WTC11 (cell line): ENCODE results near the gene MAPK9. TPM values are rescaled to one million over a fixed set of nuclear protein-coding genes. Genes with fewer than 3 reads are reported as not detected.
A peak's percentile ranks its signal among the peaks of the same experiment; 100 is the strongest.

ENCODE experiments used
- ATAC-seq: fragments of 200-7000 bp; cut with Tn5 transposase; 2 replicates; pipeline ENCODE4 v1.10.0; 2021; ENCODE audit warnings: mild to moderate bottlenecking, moderate library complexity
- CTCF ChIA-PET: fragments of 300-600 bp; sonication (Branson Sonifier 250); formaldehyde crosslinking; loops from one replicate; lab custom pipeline; 2021; ENCODE audit warnings: antibody characterized with exemption; lab: Charles Lee
- POLR2A ChIA-PET: fragments of 350-600 bp; sonication (Branson Sonifier 250); formaldehyde crosslinking; loops from one replicate; lab custom pipeline; 2021; ENCODE audit warnings: antibody characterized with exemption; lab: Charles Lee
- DNase-seq: peaks from one replicate; pipeline ENCODE4 v3.0.0; 2021; ENCODE audit warnings: low spot score
- H3K27ac Mint-ChIP-seq: 2 replicates; pipeline ENCODE4 v1.8.0; 2021; ENCODE audit warnings: mixed read lengths
- H3K27me3 Mint-ChIP-seq: 2 replicates; pipeline ENCODE4 v1.8.0; 2021; ENCODE audit warnings: low read depth, mild to moderate bottlenecking, moderate library complexity, mixed read lengths
- H3K36me3 Mint-ChIP-seq: 2 replicates; pipeline ENCODE4 v1.8.0; 2021; ENCODE audit warnings: mixed read lengths
- H3K4me1 Mint-ChIP-seq: 2 replicates; pipeline ENCODE4 v1.8.0; 2022; ENCODE audit warnings: mixed read lengths
- H3K4me3 Mint-ChIP-seq: 2 replicates; pipeline ENCODE4 v1.8.0; 2021; ENCODE audit warnings: mild to moderate bottlenecking, moderate library complexity, mixed read lengths
- H3K9me3 Mint-ChIP-seq: 2 replicates; pipeline ENCODE4 v1.8.0; 2021; ENCODE audit warnings: mixed read lengths
- ATF1 ChIP-seq: sonication (generic); formaldehyde crosslinking; IDR thresholded peaks from 2 replicates; pipeline ENCODE4 v1.8.1; 2023; ENCODE audit warnings: mild to moderate bottlenecking, moderate library complexity, missing genetic modification reagents
- ATF3 ChIP-seq: sonication (generic); formaldehyde crosslinking; conservative IDR thresholded peaks from 2 replicates; pipeline ENCODE4 v1.8.1; 2022; ENCODE audit warnings: mild to moderate bottlenecking, missing genetic modification reagents
- CDX4 ChIP-seq: fragments of 250-450 bp; sonication (Bioruptor Pico); IDR thresholded peaks from 2 replicates; pipeline ENCODE4 v1.9.0; 2021; ENCODE audit warnings: moderate library complexity, mild to moderate bottlenecking, inconsistent platforms, borderline replicate concordance
- EMX1 ChIP-seq: fragments of 250-450 bp; sonication (Bioruptor Pico); IDR thresholded peaks from 2 replicates; pipeline ENCODE4 v1.8.0; 2021; ENCODE audit warnings: mild to moderate bottlenecking
- GRHL2 ChIP-seq: fragments of 250-450 bp; sonication (Bioruptor Pico); IDR thresholded peaks from 2 replicates; pipeline ENCODE4 v1.8.0; 2022; ENCODE audit warnings: mild to moderate bottlenecking, moderate library complexity; ENCODE audit not compliant: insufficient replicate concordance, severe bottlenecking
- GTF2I ChIP-seq: fragments of 250-450 bp; sonication (Bioruptor Pico); conservative IDR thresholded peaks from 2 replicates; pipeline ENCODE4 v1.4.0; 2021; ENCODE audit warnings: mild to moderate bottlenecking
- JUN ChIP-seq: sonication (generic); formaldehyde crosslinking; IDR thresholded peaks from 2 replicates; pipeline ENCODE4 v1.8.0; 2023; ENCODE audit warnings: mild to moderate bottlenecking, missing genetic modification reagents
- NR2C2 ChIP-seq: sonication (generic); formaldehyde crosslinking; IDR thresholded peaks from 2 replicates; pipeline ENCODE4 v1.8.0; 2022; ENCODE audit warnings: mild to moderate bottlenecking, missing genetic modification reagents
- NR3C1 ChIP-seq: sonication (generic); formaldehyde crosslinking; conservative IDR thresholded peaks from 2 replicates; pipeline ENCODE4 v1.8.1; 2023; ENCODE audit warnings: low read depth, mild to moderate bottlenecking, missing genetic modification reagents
- SP1 ChIP-seq: sonication (generic); formaldehyde crosslinking; conservative IDR thresholded peaks from 2 replicates; pipeline ENCODE4 v1.8.1; 2022; ENCODE audit warnings: missing genetic modification reagents
- TP53 ChIP-seq: sonication (generic); formaldehyde crosslinking; IDR thresholded peaks from 2 replicates; pipeline ENCODE4 v1.8.1; 2023; ENCODE audit warnings: mild to moderate bottlenecking, missing genetic modification reagents
- ZBTB21 ChIP-seq: sonication (generic); formaldehyde crosslinking; IDR thresholded peaks from 2 replicates; pipeline ENCODE4 v1.8.1; 2023; ENCODE audit warnings: mild to moderate bottlenecking, missing genetic modification reagents, borderline replicate concordance
- ZNF263 ChIP-seq: sonication (generic); formaldehyde crosslinking; IDR thresholded peaks from 2 replicates; pipeline ENCODE4 v1.8.1; 2022; ENCODE audit warnings: low read depth, mild to moderate bottlenecking, moderate library complexity, missing genetic modification reagents
- ZNF425 ChIP-seq: fragments of 250-450 bp; sonication (Bioruptor Pico); conservative IDR thresholded peaks from 2 replicates; pipeline ENCODE4 v1.9.0; 2021; ENCODE audit warnings: mild to moderate bottlenecking
- ZNF671 ChIP-seq: fragments of 250-450 bp; sonication (Bioruptor Pico); IDR thresholded peaks from 2 replicates; pipeline ENCODE4 v1.8.0; 2021; ENCODE audit warnings: mild to moderate bottlenecking
- total RNA-seq: library from RNA; stranded (reverse); gene quantifications from 3 replicates; pipeline ENCODE4 v1.2.3, GENCODE V29; 2021
- TF ChIP-seq, protein P1 (sequence below): sonication (generic); formaldehyde crosslinking; IDR thresholded peaks from 2 replicates; pipeline ENCODE4 v1.8.1; 2022; ENCODE audit warnings: low read depth, missing genetic modification reagents, borderline replicate concordance
- TF ChIP-seq, protein P2 (sequence below): sonication (generic); formaldehyde crosslinking; IDR thresholded peaks from 2 replicates; pipeline ENCODE4 v1.8.1; 2022; ENCODE audit warnings: mild to moderate bottlenecking, moderate library complexity, missing genetic modification reagents
- TF ChIP-seq, protein P3 (sequence below): fragments of 200-600 bp; IDR thresholded peaks from 2 replicates; pipeline ENCODE4 v1.8.0; 2022; ENCODE audit warnings: antibody characterized with exemption
- TF ChIP-seq, protein P4 (sequence below): sonication (generic); formaldehyde crosslinking; IDR thresholded peaks from 2 replicates; pipeline ENCODE4 v1.8.0; 2022; ENCODE audit warnings: mild to moderate bottlenecking, missing genetic modification reagents

The MAPK9 gene
- total RNA-seq, 1 experiment from 2014 or later, result 42.9 TPM

- TF ChIP-seq EMX1 (no peak), ATF3 (no peak), GTF2I (CRISPR knock-in tag) (no peak)
- TF ChIP-seq, protein P1, sequence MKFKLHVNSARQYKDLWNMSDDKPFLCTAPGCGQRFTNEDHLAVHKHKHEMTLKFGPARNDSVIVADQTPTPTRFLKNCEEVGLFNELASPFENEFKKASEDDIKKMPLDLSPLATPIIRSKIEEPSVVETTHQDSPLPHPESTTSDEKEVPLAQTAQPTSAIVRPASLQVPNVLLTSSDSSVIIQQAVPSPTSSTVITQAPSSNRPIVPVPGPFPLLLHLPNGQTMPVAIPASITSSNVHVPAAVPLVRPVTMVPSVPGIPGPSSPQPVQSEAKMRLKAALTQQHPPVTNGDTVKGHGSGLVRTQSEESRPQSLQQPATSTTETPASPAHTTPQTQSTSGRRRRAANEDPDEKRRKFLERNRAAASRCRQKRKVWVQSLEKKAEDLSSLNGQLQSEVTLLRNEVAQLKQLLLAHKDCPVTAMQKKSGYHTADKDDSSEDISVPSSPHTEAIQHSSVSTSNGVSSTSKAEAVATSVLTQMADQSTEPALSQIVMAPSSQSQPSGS, result no peak
- TF ChIP-seq, protein P2, sequence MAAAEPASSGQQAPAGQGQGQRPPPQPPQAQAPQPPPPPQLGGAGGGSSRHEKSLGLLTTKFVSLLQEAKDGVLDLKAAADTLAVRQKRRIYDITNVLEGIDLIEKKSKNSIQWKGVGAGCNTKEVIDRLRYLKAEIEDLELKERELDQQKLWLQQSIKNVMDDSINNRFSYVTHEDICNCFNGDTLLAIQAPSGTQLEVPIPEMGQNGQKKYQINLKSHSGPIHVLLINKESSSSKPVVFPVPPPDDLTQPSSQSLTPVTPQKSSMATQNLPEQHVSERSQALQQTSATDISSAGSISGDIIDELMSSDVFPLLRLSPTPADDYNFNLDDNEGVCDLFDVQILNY (CRISPR knock-in tag), result no peak
Observed at GRCh38 chr5:180330270-180330648, 38.4 kb upstream of the MAPK9 start (continued).

DNA sequence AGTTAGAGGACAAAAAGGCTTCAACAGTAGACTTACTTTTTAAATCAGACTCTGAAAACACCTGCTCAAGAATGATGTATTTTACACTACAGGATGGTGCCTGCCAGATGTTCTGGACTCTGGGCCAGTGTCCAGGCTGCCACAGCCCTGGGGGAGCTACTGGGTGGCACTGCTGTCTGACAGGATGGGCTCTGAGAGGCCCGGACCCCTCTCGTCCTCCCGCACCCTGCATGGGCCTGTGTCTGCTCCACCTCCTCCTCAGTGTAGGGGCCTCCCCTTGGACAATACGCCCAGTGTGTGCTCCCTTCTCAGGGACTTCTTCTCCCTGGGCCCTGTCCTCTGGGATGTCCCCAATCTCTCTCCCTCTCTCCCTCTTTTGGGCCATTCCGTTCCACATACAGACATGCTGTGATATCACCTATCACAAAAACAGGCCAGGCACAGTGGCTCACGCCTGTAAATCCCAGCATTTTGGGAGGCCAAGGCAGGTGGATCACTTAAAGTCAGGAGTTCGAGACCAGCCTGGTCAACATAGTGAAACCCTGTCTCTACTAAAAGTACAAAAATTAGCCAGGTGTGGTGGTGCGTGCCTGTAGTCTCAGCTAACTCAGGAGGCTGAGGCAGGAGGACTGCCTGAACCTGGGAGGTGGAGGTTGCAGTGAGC lies 37.9 kb upstream of the MAPK9 start:
- Mint-ChIP-seq H3K9me3 (peaks cover 6% of the 10 kb centered on the region; the same call in 1 of the 2 replicates), H3K36me3 (peaks cover 86% of the 10 kb centered on the region), H3K27me3 (no peaks in the 10 kb centered on the region), H3K4me1 (peaks cover 51% of the 10 kb centered on the region), H3K4me3 (no peak overlapping the region), H3K27ac (peak overlapping the region; percentile 98)
- ChIA-PET CTCF (interaction anchor here (0.8 to 3.5 kb wide), 18 partner anchors 13 to 456 kb away, joined by 3 to 76 read pairs (median 8); partner anchors contain the start of gene MAPK9), POLR2A (no interaction called here)
- no peak for ATAC-seq
- no peak for TF ChIP-seq ATF1
- TF ChIP-seq, protein P2 (CRISPR knock-in tag), result no peak
- no peak for TF ChIP-seq NR3C1 (CRISPR knock-in tag)
- DNase-seq, result no peak

DNA sequence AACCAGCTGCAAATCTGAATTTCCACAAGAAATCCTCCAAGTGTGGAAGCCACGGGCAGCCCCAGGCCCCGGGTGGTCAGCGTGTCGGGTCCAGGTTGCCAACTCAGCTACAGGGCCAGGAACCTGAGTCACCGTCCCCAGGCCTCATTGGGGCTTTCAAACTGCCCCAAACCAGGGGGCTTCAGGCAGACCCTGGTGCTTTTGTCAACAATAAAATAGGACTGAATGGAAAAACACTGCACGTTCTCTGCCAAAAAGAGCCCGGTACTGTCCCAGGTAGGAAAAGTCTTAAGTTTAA lies 37.2 kb upstream of the MAPK9 start:
- POLR2A ChIA-PET, result interaction anchor here (0.5 to 0.7 kb wide), 2 partner anchors 11 to 35 kb away, joined by 4 read pairs; no protein-coding TSS in a partner anchor
- no peak for TF ChIP-seq TP53
- no peak for TF ChIP-seq GRHL2 (CRISPR knock-in tag)
- no peak for TF ChIP-seq ZNF671

GRCh38 chr5:180328296-180329137 lies 36.6 kb upstream of the MAPK9 start:
- Mint-ChIP-seq H3K9me3 (peaks cover 3% of the 10 kb centered on the region; the same call in 1 of the 2 replicates), H3K4me1 (peaks cover 61% of the 10 kb centered on the region), H3K27ac (peak overlapping the region; percentile 32), H3K36me3 (peaks cover 86% of the 10 kb centered on the region), H3K4me3 (no peak overlapping the region), H3K27me3 (no peaks in the 10 kb centered on the region)
- ATAC-seq (peak; percentile 53), DNase-seq (peak; percentile 91)
- POLR2A ChIA-PET, result interaction anchor here (0.5 to 0.7 kb wide), 3 partner anchors 12 to 35 kb away, joined by 3 to 4 read pairs (median 4); partner anchors contain the start of gene GFPT2
- CTCF ChIA-PET, result interaction anchor here (0.5 to 2.3 kb wide), 44 partner anchors 9 to 458 kb away, joined by 3 to 76 read pairs (median 5); partner anchors contain the start of genes CNOT6, GFPT2, MAPK9 and RASGEF1C
- TF ChIP-seq CDX4 (CRISPR knock-in tag), result no peak
- TF ChIP-seq ZNF263 (CRISPR knock-in tag), result no peak
- no peak for TF ChIP-seq ZBTB21
- TF ChIP-seq SP1 (CRISPR knock-in tag), result no peak
- TF ChIP-seq, protein P3, sequence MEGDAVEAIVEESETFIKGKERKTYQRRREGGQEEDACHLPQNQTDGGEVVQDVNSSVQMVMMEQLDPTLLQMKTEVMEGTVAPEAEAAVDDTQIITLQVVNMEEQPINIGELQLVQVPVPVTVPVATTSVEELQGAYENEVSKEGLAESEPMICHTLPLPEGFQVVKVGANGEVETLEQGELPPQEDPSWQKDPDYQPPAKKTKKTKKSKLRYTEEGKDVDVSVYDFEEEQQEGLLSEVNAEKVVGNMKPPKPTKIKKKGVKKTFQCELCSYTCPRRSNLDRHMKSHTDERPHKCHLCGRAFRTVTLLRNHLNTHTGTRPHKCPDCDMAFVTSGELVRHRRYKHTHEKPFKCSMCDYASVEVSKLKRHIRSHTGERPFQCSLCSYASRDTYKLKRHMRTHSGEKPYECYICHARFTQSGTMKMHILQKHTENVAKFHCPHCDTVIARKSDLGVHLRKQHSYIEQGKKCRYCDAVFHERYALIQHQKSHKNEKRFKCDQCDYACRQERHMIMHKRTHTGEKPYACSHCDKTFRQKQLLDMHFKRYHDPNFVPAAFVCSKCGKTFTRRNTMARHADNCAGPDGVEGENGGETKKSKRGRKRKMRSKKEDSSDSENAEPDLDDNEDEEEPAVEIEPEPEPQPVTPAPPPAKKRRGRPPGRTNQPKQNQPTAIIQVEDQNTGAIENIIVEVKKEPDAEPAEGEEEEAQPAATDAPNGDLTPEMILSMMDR, result peak; percentile 92
- TF ChIP-seq NR2C2 (CRISPR knock-in tag), result no peak
- TF ChIP-seq ZNF425 (CRISPR knock-in tag), result no peak
- TF ChIP-seq, protein P4, sequence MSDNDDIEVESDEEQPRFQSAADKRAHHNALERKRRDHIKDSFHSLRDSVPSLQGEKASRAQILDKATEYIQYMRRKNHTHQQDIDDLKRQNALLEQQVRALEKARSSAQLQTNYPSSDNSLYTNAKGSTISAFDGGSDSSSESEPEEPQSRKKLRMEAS (CRISPR knock-in tag), result peak; percentile 30; the same call in 1 of the 2 replicates
- TF ChIP-seq JUN (CRISPR knock-in tag), result no peak

More for the DNA sequence above, 37.2 kb upstream of the MAPK9 start:
- no peak for DNase-seq
- CTCF ChIA-PET, result interaction anchor here (0.6 to 2.3 kb wide), 42 partner anchors 9 to 457 kb away, joined by 3 to 76 read pairs (median 5); partner anchors contain the start of genes CNOT6, GFPT2, MAPK9 and RASGEF1C
- no peak overlapping the region for H3K4me3 Mint-ChIP-seq
- peak overlapping the region; percentile 23; the same call in 1 of the 2 replicates for H3K27ac Mint-ChIP-seq
- peaks cover 57% of the 10 kb centered on the region for H3K4me1 Mint-ChIP-seq
- H3K27me3 Mint-ChIP-seq, result no peaks in the 10 kb centered on the region
- no peak for ATAC-seq
- H3K9me3 Mint-ChIP-seq, result peaks cover 6% of the 10 kb centered on the region; the same call in 1 of the 2 replicates
- peaks cover 86% of the 10 kb centered on the region for H3K36me3 Mint-ChIP-seq
